Raji (cell line): ENCODE data around the gene TOX2.

Experiments
- POLR2A ChIP-seq: IDR thresholded peaks from 2 replicates; pipeline ENCODE4 v1.6.1; 2011; ENCODE audit warnings: low read depth, low read length, control low read depth; ENCODE audit not compliant: insufficient read depth

TOX2 gene

GRCh38 chr20:43973231-43973630 is 58.6 kb downstream of the TOX2 start:
- TF ChIP-seq POLR2A: no peak

GRCh38 chr20:43973671-43974450 is 59.2 kb downstream of the TOX2 start:
- TF ChIP-seq POLR2A: no peak

- TF ChIP-seq POLR2A: no peak
Measured at GRCh38 chr20:43974695-43975094, 60.0 kb downstream of the TOX2 start.

- TF ChIP-seq POLR2A: no peak
Measured at GRCh38 chr20:43975096-43975768, 60.6 kb downstream of the TOX2 start.

GRCh38 chr20:43976547-43976946 is 61.9 kb downstream of the TOX2 start:
- no peak for TF ChIP-seq POLR2A

GRCh38 chr20:43977252-43977651 is 62.6 kb downstream of the TOX2 start:
- no peak for TF ChIP-seq POLR2A

GRCh38 chr20:43977962-43978361 is 63.3 kb downstream of the TOX2 start:
- TF ChIP-seq POLR2A: no peak

GRCh38 chr20:43979576-43980105 is 65.0 kb downstream of the TOX2 start:
- TF ChIP-seq POLR2A: no peak

GRCh38 chr20:43981540-43981939 is 66.9 kb downstream of the TOX2 start:
- no peak for TF ChIP-seq POLR2A

- TF ChIP-seq POLR2A: no peak
Measured at GRCh38 chr20:43982016-43982415, 67.4 kb downstream of the TOX2 start.

- TF ChIP-seq POLR2A: no peak
Measured at GRCh38 chr20:43982886-43983285, 68.2 kb downstream of the TOX2 start.

GRCh38 chr20:43983359-43983758 is 68.7 kb downstream of the TOX2 start:
- TF ChIP-seq POLR2A: no peak

- TF ChIP-seq POLR2A: no peak
Measured at GRCh38 chr20:43983904-43984361, 69.3 kb downstream of the TOX2 start.

- TF ChIP-seq POLR2A: no peak
Measured at GRCh38 chr20:43984587-43984986, 69.9 kb downstream of the TOX2 start.

- TF ChIP-seq POLR2A: no peak
Measured at GRCh38 chr20:43985121-43985520, 70.5 kb downstream of the TOX2 start.
